HL-60 (cell line): ENCODE measurements around the gene MME.

Experiments used
- CTCF ChIP-seq: IDR thresholded peaks from one replicate; pipeline ENCODE4 v1.5.1; 2011; ENCODE audit warnings: low read length, control low read depth, inconsistent platforms; ENCODE audit not compliant: insufficient read depth
- GABPA ChIP-seq: IDR thresholded peaks from 2 replicates; pipeline ENCODE4 v1.6.1; 2012; ENCODE audit warnings: low read depth
- POLR2AphosphoS5 ChIP-seq: IDR thresholded peaks from 2 replicates; pipeline ENCODE4 v1.6.1; 2012; ENCODE audit warnings: low read depth
- REST ChIP-seq: IDR thresholded peaks from 2 replicates; pipeline ENCODE4 v1.6.1; 2012; ENCODE audit warnings: low read depth; ENCODE audit not compliant: insufficient replicate concordance

GRCh38 chr3:155084567-155084966 lies 4.4 kb downstream of the MME start:
- TF ChIP-seq CTCF (no peak), GABPA (no peak), POLR2AphosphoS5 (no peak), REST (no peak)
